Neural cell (in vitro differentiated cells): ENCODE measurements around the gene RAD23B. TPM values are rescaled to one million over a fixed set of nuclear protein-coding genes. Genes with fewer than 3 reads are reported as not detected.
"Not testable (repeated sequence)": the region's sequence is repeated elsewhere in the genome, so short reads cannot be mapped to it uniquely, and the experiment has no call there.

Source experiments
- H2AFZ ChIP-seq: fragments of 200-600, 300-800 bp; sonication (generic), shearing (Covaris generic); 2 replicates; pipeline ENCODE4 v1.6.0; 2014; ENCODE audit warnings: low read depth, mild to moderate bottlenecking, antibody characterized with exemption, low read length, moderate library complexity
- H3F3A ChIP-seq: fragments of 200-600 bp; shearing (Covaris generic); 2 replicates; pipeline ENCODE4 v1.6.1; 2016; ENCODE audit warnings: mild to moderate bottlenecking, moderate library complexity, mixed read lengths, antibody characterized with exemption, low read length; ENCODE audit not compliant: insufficient read depth, poor library complexity, severe bottlenecking
- H3K27ac ChIP-seq: fragments of 200-600, 300-800 bp; sonication (generic), shearing (Covaris generic); 2 replicates; pipeline ENCODE4 v1.5.1; 2014; ENCODE audit warnings: mild to moderate bottlenecking, low read length, moderate library complexity
- H3K27me3 ChIP-seq: fragments of 300-800, 200-600 bp; sonication (generic), shearing (Covaris generic); 2 replicates; pipeline ENCODE4 v1.6.0; 2014; ENCODE audit warnings: mild to moderate bottlenecking, low read depth, low read length, moderate library complexity; ENCODE audit not compliant: insufficient read depth
- H3K36me3 ChIP-seq: fragments of 300-800, 200-600 bp; sonication (generic), shearing (Covaris generic); 2 replicates; pipeline ENCODE4 v1.5.1; 2014; ENCODE audit warnings: mild to moderate bottlenecking, antibody characterized with exemption, low read length, moderate library complexity; ENCODE audit not compliant: insufficient read depth
- H3K4me2 ChIP-seq: fragments of 300-800, 200-600 bp; sonication (generic), shearing (Covaris generic); 2 replicates; pipeline ENCODE4 v1.6.0; 2014; ENCODE audit warnings: mild to moderate bottlenecking, low read length
- H3K4me3 ChIP-seq: fragments of 300-800, 200-600 bp; sonication (generic), shearing (Covaris generic); 2 replicates; pipeline ENCODE4 v1.5.1; 2014; ENCODE audit warnings: mild to moderate bottlenecking, low read length, moderate library complexity
- H3K79me2 ChIP-seq: fragments of 200-600 bp; shearing (Covaris generic); replicated peaks from 2 replicates; pipeline ENCODE4 v1.6.0; 2014; ENCODE audit warnings: mild to moderate bottlenecking, low read length, moderate library complexity; ENCODE audit not compliant: insufficient read depth
- H3K9ac ChIP-seq: fragments of 300-800, 200-600 bp; sonication (generic), shearing (Covaris generic); 2 replicates; pipeline ENCODE4 v1.6.1; 2016; ENCODE audit warnings: mild to moderate bottlenecking, low read length, mixed read lengths
- H3K9me2 ChIP-seq: fragments of 200-600 bp; shearing (Covaris generic); 2 replicates; pipeline ENCODE4 v1.6.1; 2016; ENCODE audit warnings: mild to moderate bottlenecking, low read length, mixed read lengths; ENCODE audit not compliant: insufficient read depth
- H3K9me3 ChIP-seq: fragments of 200-600, 300-800 bp; sonication (generic), shearing (Covaris generic); 2 replicates; pipeline ENCODE4 v1.6.1; 2016; ENCODE audit warnings: mild to moderate bottlenecking, mixed run types, low read length, moderate library complexity, mixed read lengths
- H4K20me1 ChIP-seq: fragments of 200-600 bp; shearing (Covaris generic); 2 replicates; pipeline ENCODE4 v1.6.1; 2016; ENCODE audit warnings: mild to moderate bottlenecking, mixed run types; ENCODE audit not compliant: insufficient read depth
- CTCF ChIP-seq: fragments of 450-650 bp; IDR thresholded peaks from 2 replicates; pipeline ENCODE4 v1.5.1; 2014; ENCODE audit warnings: antibody characterized with exemption, mild to moderate bottlenecking, moderate library complexity; ENCODE audit not compliant: poor library complexity, severe bottlenecking
- EP300 ChIP-seq: fragments of 450-650 bp; conservative IDR thresholded peaks from 2 replicates; pipeline ENCODE4 v1.6.1; 2014; ENCODE audit warnings: antibody characterized with exemption, mild to moderate bottlenecking, moderate library complexity; ENCODE audit not compliant: poor library complexity, severe bottlenecking
- EZH2 ChIP-seq: fragments of 200-600, 300-800 bp; shearing (Covaris generic), sonication (generic); IDR thresholded peaks from 2 replicates; pipeline ENCODE4 v1.6.1; 2014; ENCODE audit warnings: antibody characterized with exemption, low read length, borderline replicate concordance, mild to moderate bottlenecking; ENCODE audit not compliant: insufficient read depth, poor library complexity, severe bottlenecking
- MXI1 ChIP-seq: fragments of 450-650 bp; conservative IDR thresholded peaks from 2 replicates; pipeline ENCODE4 v1.6.1; 2014; ENCODE audit warnings: antibody characterized with exemption, mild to moderate bottlenecking; ENCODE audit not compliant: poor library complexity, severe bottlenecking
- POLR2AphosphoS5 ChIP-seq: IDR thresholded peaks from 2 replicates; pipeline ENCODE4 v1.6.1; 2012
- RAD21 ChIP-seq: fragments of 450-650 bp; conservative IDR thresholded peaks from 2 replicates; pipeline ENCODE4 v1.6.1; 2014; ENCODE audit warnings: antibody characterized with exemption, mild to moderate bottlenecking, moderate library complexity
- REST ChIP-seq: IDR thresholded peaks from 2 replicates; pipeline ENCODE4 v1.6.1; 2012; ENCODE audit warnings: borderline replicate concordance
- SMC3 ChIP-seq: fragments of 450-650 bp; conservative IDR thresholded peaks from 2 replicates; pipeline ENCODE4 v1.6.1; 2014; ENCODE audit warnings: antibody characterized with exemption, mild to moderate bottlenecking, moderate library complexity; ENCODE audit not compliant: poor library complexity
- TAF1 ChIP-seq: IDR thresholded peaks from 2 replicates; pipeline ENCODE4 v1.6.1; 2012; ENCODE audit warnings: low read depth
- polyA plus RNA-seq: library from polyadenylated mRNA; depleted of rRNA; stranded (reverse); fragments of >200 nt; gene quantifications from 2 replicates; pipeline ENCODE4 v1.2.3, GENCODE V29; 2014

The RAD23B gene
- polyA plus RNA-seq, 1 donor from 2014 or later, result 97.3 TPM

GRCh38 chr9:107294756-107295155, 11.7 kb downstream of the RAD23B start:
- peaks cover 97% of the 10 kb centered on the region for H3K79me2 ChIP-seq
- TF ChIP-seq EZH2 (no peak), RAD21 (no peak), TAF1 (no peak), SMC3 (no peak)

GRCh38 chr9:107295995-107296394, 12.9 kb downstream of the RAD23B start:
- TF ChIP-seq TAF1, result no peak
- no peak for TF ChIP-seq POLR2AphosphoS5
- TF ChIP-seq SMC3, result no peak
- no peak for TF ChIP-seq RAD21
- TF ChIP-seq REST, result no peak
- TF ChIP-seq EZH2, result no peak
- no peak for TF ChIP-seq CTCF
- TF ChIP-seq EP300, result no peak
- no peak for TF ChIP-seq MXI1
- no peaks in the 10 kb centered on the region for H3K36me3 ChIP-seq
- no peaks in the 10 kb centered on the region for H3F3A ChIP-seq
- H4K20me1 ChIP-seq, result peaks cover 4% of the 10 kb centered on the region
- no peaks in the 10 kb centered on the region for H3K9me2 ChIP-seq
- no peaks in the 10 kb centered on the region for H3K9me3 ChIP-seq
- peaks cover 97% of the 10 kb centered on the region for H3K79me2 ChIP-seq
- no peak overlapping the region for H3K4me3 ChIP-seq
- no peaks in the 10 kb centered on the region for H3K27me3 ChIP-seq
- H2AFZ ChIP-seq, result no peak overlapping the region
- no peak overlapping the region for H3K4me2 ChIP-seq
- no peak overlapping the region for H3K9ac ChIP-seq
- no peak overlapping the region for H3K27ac ChIP-seq

More at GRCh38 chr9:107294756-107295155, 11.7 kb downstream of the RAD23B start:
- Histone ChIP-seq H3K9me2 (no peaks in the 10 kb centered on the region), H2AFZ (no peak overlapping the region), H4K20me1 (peaks cover 4% of the 10 kb centered on the region), H3K9ac (no peak overlapping the region), H3K27me3 (no peaks in the 10 kb centered on the region), H3F3A (no peaks in the 10 kb centered on the region), H3K27ac (no peak overlapping the region), H3K4me2 (no peak overlapping the region), H3K4me3 (no peak overlapping the region), H3K9me3 (no peaks in the 10 kb centered on the region), H3K36me3 (no peaks in the 10 kb centered on the region)

- H3F3A ChIP-seq, H3K9me3 ChIP-seq, H3K27ac ChIP-seq, H3K9me2 ChIP-seq, H2AFZ ChIP-seq, H3K4me3 ChIP-seq, H4K20me1 ChIP-seq, H3K27me3 ChIP-seq, H3K9ac ChIP-seq, H3K36me3 ChIP-seq, H3K4me2 ChIP-seq: not testable (repeated sequence)
- peaks cover 97% of the 10 kb centered on the region for H3K79me2 ChIP-seq
Observed at GRCh38 chr9:107296592-107296991, 13.5 kb downstream of the RAD23B start.
